IPS-NIHi7 (cell line): ENCODE measurements around the gene SAXO2.
A peak's percentile ranks its signal among the peaks of the same experiment; 100 is the strongest.
"Not testable (repeated sequence)": the region's sequence is repeated elsewhere in the genome, so short reads cannot be mapped to it uniquely, and the experiment has no call there.

ENCODE experiments used
- DNase-seq: peaks from one replicate; pipeline ENCODE4 v3.0.0; 2012; ENCODE audit warnings: mixed read lengths; ENCODE audit errors: extremely low spot score

SAXO2 gene

GRCh38 chr15:82262422-82263026 is at the start of gene SAXO2, which contains the start of gene EFL1:
Gene SAXO2 (plus strand): TSS chr15:82262818. CDS start chr15:82262880, 62 bp downstream.
Gene EFL1 (minus strand): TSS chr15:82262734. CDS start chr15:82261778, 956 bp downstream.
- DNase-seq, result peak; percentile 90

- DNase-seq, result not testable (repeated sequence)
These were observed 46.5 kb upstream of the SAXO2 start for GRCh38 chr15:82216092-82216491.

- DNase-seq, result peak; percentile 23
These were observed 41.1 kb upstream of the SAXO2 start for GRCh38 chr15:82221535-82221934.

GRCh38 chr15:82228750-82229149 is 33.9 kb upstream of the SAXO2 start:
- DNase-seq, result no peak

- no peak for DNase-seq
These were observed 31.4 kb upstream of the SAXO2 start for GRCh38 chr15:82231233-82231632.

- no peak for DNase-seq
These were observed 30.8 kb upstream of the SAXO2 start for GRCh38 chr15:82231842-82232241.

GRCh38 chr15:82237944-82238534 is 24.6 kb upstream of the SAXO2 start:
- DNase-seq, result not testable (repeated sequence)

GRCh38 chr15:82239685-82240391 is 22.8 kb upstream of the SAXO2 start:
- no peak for DNase-seq

GRCh38 chr15:82241836-82242499 is 20.6 kb upstream of the SAXO2 start:
- DNase-seq, result not testable (repeated sequence)

GRCh38 chr15:82243644-82244043 is 19.0 kb upstream of the SAXO2 start:
- not testable (repeated sequence) for DNase-seq

GRCh38 chr15:82245956-82246355 is 16.7 kb upstream of the SAXO2 start:
- DNase-seq, result not testable (repeated sequence)

- DNase-seq, result not testable (repeated sequence)
These were observed 14.4 kb upstream of the SAXO2 start for GRCh38 chr15:82248261-82248660.

- DNase-seq, result peak; percentile 13
These were observed 824 bp upstream of the SAXO2 start for GRCh38 chr15:82261566-82262421.

- DNase-seq, result no peak
These were observed 732 bp downstream of the SAXO2 start for GRCh38 chr15:82263350-82263749.

GRCh38 chr15:82267137-82267536 is 4.5 kb downstream of the SAXO2 start:
- not testable (repeated sequence) for DNase-seq

GRCh38 chr15:82268454-82268853 is 5.8 kb downstream of the SAXO2 start:
- not testable (repeated sequence) for DNase-seq

GRCh38 chr15:82272154-82272553 is 9.5 kb downstream of the SAXO2 start:
- DNase-seq, result no peak

GRCh38 chr15:82275410-82275809 is 12.8 kb downstream of the SAXO2 start:
- no peak for DNase-seq

- not testable (repeated sequence) for DNase-seq
These were observed 18.7 kb downstream of the SAXO2 start for GRCh38 chr15:82281276-82281675.

GRCh38 chr15:82282386-82282785 is 19.8 kb downstream of the SAXO2 start:
- DNase-seq, result not testable (repeated sequence)

- not testable (repeated sequence) for DNase-seq
These were observed 21.8 kb downstream of the SAXO2 start for GRCh38 chr15:82284381-82284780.
